Urinary bladder (tissue), 4 donors: ENCODE measurements around the gene PEDS1. TPM values are rescaled to one million over a fixed set of nuclear protein-coding genes. Genes with fewer than 3 reads are reported as not detected.
A peak's percentile ranks its signal among the peaks of the same experiment; 100 is the strongest.

ENCODE experiments used
- DNase-seq: peaks from one replicate; pipeline ENCODE4 v3.0.0-alpha.2; 2015; ENCODE audit errors: extremely low spot score
- H3K27ac ChIP-seq: one replicate; pipeline ENCODE4 v1.5.1; 2013; ENCODE audit warnings: low read depth, mild to moderate bottlenecking, moderate library complexity
- H3K36me3 ChIP-seq: one replicate; pipeline ENCODE4 v1.6.1; 2013; ENCODE audit warnings: mild to moderate bottlenecking, moderate library complexity; ENCODE audit not compliant: insufficient read depth
- H3K4me1 ChIP-seq: one replicate; pipeline ENCODE4 v1.6.1; 2013; ENCODE audit warnings: mild to moderate bottlenecking, moderate library complexity; ENCODE audit not compliant: insufficient read depth
- H3K4me3 ChIP-seq: one replicate; pipeline ENCODE4 v1.5.1; 2013; ENCODE audit warnings: low read depth, low read length
- WGBS: extraction: QIAGEN DNeasy Blood & Tissue Kit; methylation state at CpG from one replicate; pipeline ENCODE4 v1.1.7; 2013; 5-methylcytosine and 5-hydroxymethylcytosine counted together
- polyA plus RNA-seq: library from polyadenylated mRNA; stranded (reverse); fragments of 200-250 nt; gene quantifications from one replicate; pipeline ENCODE4 v1.2.3, GENCODE V29; 2013
- total RNA-seq: library from RNA; depleted of rRNA; stranded (reverse); fragments of >200 nt; gene quantifications from one replicate; pipeline ENCODE4 v1.2.3, GENCODE V29; 2014
- donor health status: healthy with polysubstance abuse.
- donor health status: healthy.

PEDS1 gene
- total and polyA plus RNA-seq, 2 donors, result 9.9 to 54.2 TPM

DNA sequence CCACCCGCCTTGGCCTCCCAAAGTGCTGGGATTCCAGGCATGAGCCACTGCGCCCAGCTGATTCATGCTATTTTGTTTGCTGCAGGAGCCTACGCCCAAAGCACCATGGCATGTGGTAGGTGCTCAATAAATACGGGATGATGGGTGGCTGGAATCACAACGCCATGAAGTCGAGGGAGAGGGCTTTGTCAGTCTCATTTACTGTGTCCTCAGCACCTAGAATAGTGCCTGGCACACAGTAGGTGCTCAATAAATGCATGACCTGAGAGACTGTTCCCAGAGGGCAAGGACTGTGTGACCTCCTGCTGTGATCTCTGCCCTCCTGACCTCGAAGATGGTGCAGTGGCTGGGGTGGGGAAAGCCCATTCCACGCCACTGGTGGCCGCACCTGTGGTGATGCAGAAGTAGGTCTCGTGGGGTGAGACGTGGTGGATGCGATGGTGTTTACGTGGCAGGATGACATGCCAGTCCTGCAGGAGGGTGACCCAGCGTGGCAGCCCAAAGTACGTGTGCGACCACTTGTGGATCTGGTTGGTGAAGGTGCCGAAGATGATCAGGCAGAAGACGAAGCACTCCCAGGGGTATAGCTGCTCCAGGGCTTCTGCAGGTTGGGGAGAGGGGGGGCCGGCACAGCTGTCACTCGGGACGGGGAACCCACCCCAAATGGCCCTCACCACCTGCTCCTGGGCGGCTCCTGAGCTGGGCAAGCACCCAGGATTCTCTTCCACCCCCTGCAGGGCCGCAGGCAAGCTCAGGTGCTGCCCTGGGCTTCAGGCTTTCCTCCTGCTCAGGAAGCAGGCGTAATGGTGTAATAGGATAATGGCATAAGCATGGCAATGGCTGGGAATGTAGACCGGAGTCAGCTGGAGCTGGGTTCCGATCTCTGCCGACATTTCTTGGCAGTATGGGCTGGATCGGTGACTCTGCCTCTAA lies 25.7 kb downstream of the PEDS1 start:
- no peak for DNase-seq
- 92% methylated on average over 28 of the region's 28 CpGs for WGBS
- no peak overlapping the region for H3K4me3 ChIP-seq
- no peak overlapping the region for H3K27ac ChIP-seq
- H3K36me3 ChIP-seq, result peaks cover 8% of the 10 kb centered on the region
- H3K4me1 ChIP-seq, result no peaks in the 10 kb centered on the region

DNA sequence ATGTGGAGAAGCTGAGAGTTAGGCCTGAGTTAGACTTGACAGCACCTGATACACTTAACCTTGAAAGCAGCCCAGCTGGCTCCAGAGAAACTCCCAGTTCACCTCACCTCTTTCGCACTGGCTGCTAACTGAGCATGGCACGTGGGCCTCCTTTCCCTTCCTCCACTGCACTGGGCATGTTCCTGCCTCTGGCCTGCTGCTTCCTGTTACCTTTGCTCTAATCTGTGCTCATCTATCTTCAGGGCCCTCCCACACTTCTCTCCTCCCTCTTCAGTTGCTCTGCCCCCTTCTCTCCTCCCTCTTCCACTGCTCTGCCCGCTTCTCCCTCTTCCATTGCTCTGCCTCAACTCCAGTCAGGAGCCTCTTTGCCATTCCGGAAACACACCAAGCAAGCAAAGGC lies 26.9 kb downstream of the PEDS1 start:
- Histone ChIP-seq H3K4me1 (no peaks in the 10 kb centered on the region), H3K36me3 (peaks cover 8% of the 10 kb centered on the region), H3K27ac (no peak overlapping the region), H3K4me3 (no peak overlapping the region)
- 65% methylated on average over 4 of the region's 4 CpGs for WGBS
- no peak for DNase-seq

DNA sequence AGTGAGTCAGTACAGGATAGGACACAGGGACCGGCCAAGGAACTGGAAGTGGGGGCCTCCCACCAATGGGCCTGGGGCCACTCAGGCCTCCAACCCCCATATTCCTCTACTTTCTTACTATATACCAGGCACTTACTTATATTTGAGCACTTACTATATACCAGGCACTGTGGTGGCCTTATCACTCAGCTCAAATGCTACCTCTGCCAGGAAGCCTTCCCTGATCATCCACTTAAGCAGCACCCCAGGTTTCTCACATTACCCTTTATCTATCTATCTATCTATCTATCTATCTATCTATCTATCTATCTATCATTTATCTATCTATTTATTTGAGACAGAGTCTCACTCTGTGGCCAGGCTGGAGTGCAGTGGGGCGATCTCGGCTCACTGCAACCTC lies 28.2 kb downstream of the PEDS1 start:
- H3K36me3 ChIP-seq, result peaks cover 8% of the 10 kb centered on the region
- H3K4me1 ChIP-seq, result no peaks in the 10 kb centered on the region
- 94% methylated on average over 3 of the region's 3 CpGs for WGBS
- no peak overlapping the region for H3K27ac ChIP-seq
- no peak overlapping the region for H3K4me3 ChIP-seq
- no peak for DNase-seq

DNA sequence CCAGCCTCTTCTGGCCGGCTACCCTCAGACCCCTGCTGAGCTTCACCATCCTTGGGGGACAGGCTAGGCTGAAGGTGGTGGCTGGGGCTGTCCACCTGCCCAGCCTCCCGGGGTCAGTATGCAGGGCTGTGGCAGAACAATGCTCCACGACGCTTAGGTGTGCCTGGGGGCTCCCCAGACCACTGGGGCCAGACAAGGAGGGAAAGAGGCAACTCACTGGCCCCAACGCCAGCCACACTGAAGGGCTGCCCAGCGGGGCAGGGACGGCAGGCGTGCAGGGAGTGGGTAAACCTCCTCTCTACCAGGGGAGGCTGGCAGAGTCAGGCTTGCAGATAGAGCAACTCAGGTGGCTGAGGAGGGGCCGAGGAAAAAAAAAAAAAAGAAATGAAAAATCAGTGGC lies 29.0 kb downstream of the PEDS1 start:
- no peaks in the 10 kb centered on the region for H3K4me1 ChIP-seq
- no peak for DNase-seq
- peaks cover 7% of the 10 kb centered on the region for H3K36me3 ChIP-seq
- H3K27ac ChIP-seq, result no peak overlapping the region
- H3K4me3 ChIP-seq, result no peak overlapping the region
- WGBS, result 91% methylated on average over 9 of the region's 9 CpGs

DNA sequence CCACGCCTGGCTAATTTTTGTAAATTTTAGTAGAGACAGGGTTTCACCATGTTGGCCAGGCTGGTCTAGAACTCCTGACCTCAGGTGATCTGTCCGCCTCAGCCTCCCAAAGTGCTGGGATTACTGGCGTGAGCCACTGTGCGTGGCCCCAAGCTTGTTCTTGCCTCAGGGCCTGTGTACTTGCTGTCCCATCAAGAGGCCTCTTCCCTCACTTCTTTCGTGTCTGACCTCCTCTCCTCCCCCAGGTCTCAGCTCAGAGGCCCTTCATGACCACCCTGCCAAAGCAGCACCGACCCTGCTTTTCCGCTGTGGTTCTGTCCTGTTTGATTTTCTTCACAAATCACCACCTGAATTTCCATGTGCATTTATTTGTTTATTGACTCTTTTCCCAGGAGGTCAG lies 30.1 kb downstream of the PEDS1 start:
- Histone ChIP-seq H3K27ac (no peak overlapping the region), H3K36me3 (peaks cover 3% of the 10 kb centered on the region), H3K4me3 (no peak overlapping the region), H3K4me1 (no peaks in the 10 kb centered on the region)
- DNase-seq, result no peak
- WGBS, result 93% methylated on average over 7 of the region's 7 CpGs

DNA sequence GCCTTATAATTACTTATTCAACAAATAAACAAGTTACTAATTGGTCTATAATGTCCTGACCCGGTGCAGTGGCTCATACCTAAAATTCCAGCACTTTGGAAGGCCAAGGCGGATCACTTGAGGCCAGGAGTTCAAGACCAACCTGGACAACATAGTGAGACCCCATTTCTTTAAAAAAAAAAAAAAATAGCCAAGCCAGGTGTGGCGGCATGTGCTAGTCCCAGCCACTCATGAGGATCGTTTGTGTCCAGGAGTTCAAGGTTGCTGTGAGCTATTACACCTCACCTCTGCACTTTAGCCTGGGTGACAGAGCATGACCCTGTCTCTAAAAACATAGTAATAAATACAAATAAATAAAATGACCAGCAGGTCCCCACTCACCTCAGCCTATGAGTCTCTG lies 30.8 kb downstream of the PEDS1 start:
- WGBS, result 82% methylated on average over 4 of the region's 4 CpGs
- Histone ChIP-seq H3K36me3 (peaks cover 3% of the 10 kb centered on the region), H3K4me1 (no peaks in the 10 kb centered on the region), H3K27ac (no peak overlapping the region), H3K4me3 (no peak overlapping the region)
- no peak for DNase-seq

DNA sequence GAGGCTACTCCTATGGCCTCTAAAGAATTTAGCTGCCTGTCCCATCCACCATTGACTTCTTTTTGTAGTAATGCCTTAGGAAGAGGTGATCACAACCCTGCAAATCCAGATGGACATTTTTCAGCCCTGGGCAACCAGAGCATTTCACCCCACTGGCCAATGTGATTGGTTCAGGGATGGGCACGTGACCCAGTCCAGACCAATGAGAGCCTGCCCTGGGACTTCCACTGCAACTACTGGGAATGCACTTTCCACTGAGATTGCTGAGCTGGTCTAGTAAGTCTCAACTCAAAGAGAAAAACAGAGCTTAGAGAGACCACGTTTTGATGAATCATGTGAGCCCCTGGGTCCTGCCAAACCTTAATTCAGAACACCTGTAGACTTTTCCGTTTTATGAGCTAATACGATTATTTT lies 31.7 kb downstream of the PEDS1 start:
- no peak for DNase-seq
- 51% methylated on average over 4 of the region's 4 CpGs for WGBS
- no peak overlapping the region for H3K27ac ChIP-seq
- no peak overlapping the region for H3K4me3 ChIP-seq
- H3K36me3 ChIP-seq, result peaks cover 3% of the 10 kb centered on the region
- no peaks in the 10 kb centered on the region for H3K4me1 ChIP-seq

DNA sequence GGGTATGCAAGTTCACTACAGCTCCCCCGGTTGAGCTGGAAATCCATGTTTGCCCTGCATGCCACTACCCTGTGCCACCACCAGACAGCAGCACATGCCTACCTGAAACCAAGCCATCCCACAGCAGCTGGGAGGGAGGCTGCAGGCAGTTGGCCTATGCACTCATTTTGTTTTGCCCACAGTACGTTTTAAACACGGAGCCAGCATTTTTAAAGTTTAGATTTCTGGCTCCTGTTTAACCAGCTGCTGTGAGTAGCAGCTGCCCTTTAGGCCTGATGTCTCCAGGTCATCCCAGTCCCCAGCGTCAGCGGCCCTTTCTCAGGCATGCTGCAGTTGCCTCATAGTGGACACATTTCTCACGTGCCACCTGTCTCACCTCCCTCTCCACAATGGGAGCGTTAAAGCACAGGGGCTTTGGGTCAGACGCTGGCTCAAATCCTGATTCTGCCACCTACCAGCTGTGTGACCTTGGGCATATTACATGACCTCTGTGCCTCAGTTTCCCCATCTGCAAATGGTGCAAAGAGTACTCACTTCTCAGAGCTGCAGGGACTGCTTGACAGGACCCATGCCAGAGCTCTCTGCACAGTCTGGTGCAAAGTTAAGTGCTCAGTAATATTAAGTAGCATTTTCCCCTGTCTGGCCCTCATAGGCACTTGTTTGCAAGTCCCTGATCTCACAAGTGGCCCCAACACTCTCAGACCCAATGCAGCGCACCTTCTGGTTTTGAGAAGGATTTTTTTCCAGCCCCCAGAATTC lies 32.4 kb downstream of the PEDS1 start:
- DNase-seq, result no peak
- WGBS, result 44% methylated on average over 9 of the region's 9 CpGs
- Histone ChIP-seq H3K4me3 (no peak overlapping the region), H3K4me1 (no peaks in the 10 kb centered on the region), H3K27ac (no peak overlapping the region), H3K36me3 (peaks cover 3% of the 10 kb centered on the region)

DNA sequence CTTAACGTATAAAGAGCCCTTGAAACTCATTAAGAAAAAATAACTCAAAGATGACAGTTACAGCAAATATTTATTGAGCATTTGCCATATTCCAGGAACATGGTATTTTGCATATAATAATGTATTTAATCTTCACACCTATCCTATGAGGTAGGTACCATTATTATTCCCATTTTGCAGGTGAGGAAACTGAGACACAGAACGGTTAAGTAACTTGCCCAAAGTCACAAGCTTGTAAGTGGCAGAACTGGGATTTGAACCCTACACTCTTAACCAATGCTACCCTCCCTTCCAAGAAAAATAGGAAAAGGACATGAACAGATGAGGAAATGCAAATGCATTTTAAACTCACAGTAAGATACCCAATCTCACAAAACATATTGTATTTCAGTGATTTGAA lies 35.3 kb downstream of the PEDS1 start:
- no peak for DNase-seq
- Histone ChIP-seq H3K36me3 (no peaks in the 10 kb centered on the region), H3K4me3 (no peak overlapping the region), H3K4me1 (no peaks in the 10 kb centered on the region), H3K27ac (no peak overlapping the region)
- 81% methylated on average over 2 of the region's 2 CpGs for WGBS

DNA sequence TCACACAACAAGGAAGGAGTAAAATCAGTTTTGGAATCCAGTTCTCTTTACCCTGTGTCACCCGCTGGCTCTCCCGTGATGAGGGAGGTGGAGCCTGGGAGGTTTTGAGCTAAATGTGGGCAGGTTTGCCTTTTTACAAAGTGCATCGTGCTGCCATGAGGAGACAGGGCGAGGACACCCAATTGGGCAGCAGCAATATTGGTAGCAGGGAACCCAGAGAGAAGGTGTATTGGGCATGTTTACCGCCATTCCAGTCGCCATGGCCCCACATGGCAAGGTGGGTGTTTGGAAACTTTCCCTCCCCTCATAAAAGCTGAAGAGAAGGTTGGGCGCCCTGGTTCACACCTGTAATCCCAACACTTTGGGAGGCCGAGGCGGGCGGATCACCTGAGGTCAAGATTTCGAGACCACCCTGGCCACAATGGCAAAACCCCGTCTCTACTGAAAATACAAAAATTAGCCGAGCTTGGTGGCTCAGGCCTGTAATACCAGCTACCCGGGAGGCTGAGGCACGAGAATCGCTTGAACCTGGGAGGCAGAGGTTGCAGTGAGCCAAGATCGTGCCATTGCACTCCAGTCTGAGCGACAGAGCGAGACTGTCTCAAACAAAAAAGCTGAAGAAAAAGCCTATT lies 37.0 kb downstream of the PEDS1 start:
- DNase-seq, result no peak
- H3K27ac ChIP-seq, result no peak overlapping the region
- peaks cover 4% of the 10 kb centered on the region for H3K4me1 ChIP-seq
- WGBS, result 89% methylated on average over 19 of the region's 19 CpGs
- H3K4me3 ChIP-seq, result no peak overlapping the region
- H3K36me3 ChIP-seq, result no peaks in the 10 kb centered on the region

DNA sequence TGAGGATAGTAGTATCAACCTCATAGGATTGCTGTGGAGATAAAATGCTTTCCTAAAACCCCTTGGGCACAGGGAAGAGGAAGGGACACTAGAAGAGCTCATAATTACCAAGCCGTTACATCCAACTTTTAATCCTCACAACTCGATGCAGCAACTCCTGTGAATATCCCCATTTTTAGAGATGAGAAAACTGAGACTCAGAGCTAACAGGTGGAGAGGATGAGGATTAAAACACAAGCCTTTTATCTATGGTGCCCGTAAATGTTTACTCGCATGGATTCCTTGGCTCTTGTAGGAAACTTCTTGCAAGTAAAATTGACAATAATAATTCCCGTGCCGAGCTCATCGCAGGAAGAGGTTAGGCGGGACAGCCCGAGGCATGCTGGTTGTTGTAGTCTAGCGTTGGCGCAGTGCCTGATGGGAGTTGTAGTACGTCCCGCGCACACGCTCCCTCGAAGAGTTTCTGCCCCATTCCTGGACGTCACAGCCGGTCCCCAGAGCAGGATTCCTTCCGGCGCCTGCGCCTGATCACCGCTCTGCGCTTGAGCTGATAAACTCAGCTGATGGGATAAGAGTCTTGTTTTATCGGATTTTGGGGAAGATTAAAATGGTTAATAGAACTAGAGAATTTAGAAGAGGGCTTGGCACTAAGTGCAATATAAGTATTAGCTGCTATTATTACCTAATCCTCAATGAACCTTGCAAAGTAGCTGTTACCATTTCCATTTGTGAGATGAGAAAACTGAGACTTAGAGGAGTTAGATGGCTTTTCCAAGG lies 37.7 kb downstream of the PEDS1 start:
- peak; percentile 96 for DNase-seq
- Histone ChIP-seq H3K36me3 (no peaks in the 10 kb centered on the region), H3K27ac (no peak overlapping the region), H3K4me1 (peaks cover 6% of the 10 kb centered on the region), H3K4me3 (peak overlapping the region; percentile 33)
- under 1% methylated on average over 24 of the region's 24 CpGs for WGBS

DNA sequence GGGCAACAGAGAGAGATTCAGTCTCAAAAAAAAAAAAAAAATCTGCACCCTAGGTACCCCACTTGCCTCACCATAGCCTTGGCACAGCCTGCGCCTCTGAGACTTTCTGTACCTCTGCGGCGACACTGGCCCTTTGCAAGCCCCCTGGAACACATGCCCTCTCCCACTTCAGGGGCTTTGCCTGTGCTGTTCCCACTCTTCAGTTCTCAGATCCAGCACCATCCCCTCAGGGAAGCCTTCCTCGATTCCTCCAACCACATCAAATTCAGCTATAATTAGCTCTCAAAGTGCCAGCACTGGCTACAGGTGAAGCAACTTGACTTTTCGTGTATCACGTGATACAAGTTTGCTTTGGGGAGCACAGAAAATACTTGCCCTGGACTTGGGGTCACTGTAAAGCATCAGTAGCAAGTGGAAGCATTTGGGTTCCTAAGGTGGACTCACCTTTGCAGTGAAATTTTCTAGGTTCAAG lies 38.4 kb downstream of the PEDS1 start:
- Histone ChIP-seq H3K36me3 (no peaks in the 10 kb centered on the region), H3K4me1 (peaks cover 6% of the 10 kb centered on the region), H3K4me3 (no peak overlapping the region), H3K27ac (no peak overlapping the region)
- 67% methylated on average over 6 of the region's 6 CpGs for WGBS
- no peak for DNase-seq
